ENCODE results near the gene FABP3.
"Not testable (repeated sequence)": the region's sequence is repeated elsewhere in the genome, so short reads cannot be mapped to it uniquely, and the experiment has no call there.

The FABP3 gene

DNA sequence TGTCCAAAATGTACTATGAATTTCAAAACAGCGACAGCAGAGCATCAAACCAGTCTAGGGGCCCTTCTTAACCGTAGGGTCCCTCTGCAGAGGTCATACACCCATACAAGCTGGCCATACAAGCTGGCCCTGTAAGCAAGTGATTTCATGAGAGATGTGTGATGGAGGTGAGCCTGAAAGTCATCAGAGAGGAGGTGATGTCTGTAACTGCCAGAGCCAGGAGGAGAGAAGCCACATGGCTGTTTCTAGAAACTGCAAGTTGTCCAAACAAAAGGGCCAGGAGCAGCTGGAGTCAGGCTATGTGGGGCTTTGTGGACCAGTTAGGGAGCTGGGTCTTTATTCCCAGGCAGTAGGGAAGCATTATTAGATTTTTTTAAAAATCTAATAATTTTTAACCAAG is 25.4 kb upstream of the FABP3 start:
- no peak for DNase-seq (ENCODE audit: low spot score)

DNA sequence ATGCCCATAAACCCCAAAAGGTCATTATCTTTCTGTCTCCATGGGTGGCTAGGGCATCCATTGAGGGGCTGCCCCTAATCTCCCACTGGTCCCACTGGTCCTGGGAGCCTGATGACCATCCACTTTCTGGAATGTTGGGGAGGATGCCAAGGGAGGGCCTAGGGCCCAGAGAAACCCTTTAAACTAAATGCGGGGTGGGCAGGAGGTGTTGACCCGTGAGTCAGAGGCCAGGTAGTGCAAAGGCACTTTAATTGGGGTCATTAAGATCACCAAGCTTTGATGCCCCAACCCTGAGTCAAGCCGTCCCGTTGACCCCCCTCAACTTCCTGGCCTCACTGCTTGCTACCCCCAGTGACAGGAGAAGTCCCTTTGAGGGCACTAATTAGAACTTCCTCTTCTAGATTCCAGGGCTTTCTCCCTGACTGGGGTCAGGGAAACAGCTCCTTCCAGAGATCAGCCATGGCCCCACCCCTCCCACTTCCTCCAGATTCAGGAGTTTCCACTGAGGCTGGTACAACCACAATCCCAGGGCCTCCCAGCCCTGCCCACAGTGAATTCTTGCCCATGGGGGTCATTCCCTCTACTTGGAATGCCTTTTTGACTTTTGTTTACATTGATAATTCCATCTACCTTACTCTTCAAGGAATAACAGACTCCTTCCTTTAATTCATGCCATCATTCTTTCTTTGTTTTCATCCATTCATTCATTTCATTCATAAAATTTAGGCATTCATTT is 24.7 kb upstream of the FABP3 start:
- DNase-seq (ENCODE audit: low spot score): peak; percentile 54

DNA sequence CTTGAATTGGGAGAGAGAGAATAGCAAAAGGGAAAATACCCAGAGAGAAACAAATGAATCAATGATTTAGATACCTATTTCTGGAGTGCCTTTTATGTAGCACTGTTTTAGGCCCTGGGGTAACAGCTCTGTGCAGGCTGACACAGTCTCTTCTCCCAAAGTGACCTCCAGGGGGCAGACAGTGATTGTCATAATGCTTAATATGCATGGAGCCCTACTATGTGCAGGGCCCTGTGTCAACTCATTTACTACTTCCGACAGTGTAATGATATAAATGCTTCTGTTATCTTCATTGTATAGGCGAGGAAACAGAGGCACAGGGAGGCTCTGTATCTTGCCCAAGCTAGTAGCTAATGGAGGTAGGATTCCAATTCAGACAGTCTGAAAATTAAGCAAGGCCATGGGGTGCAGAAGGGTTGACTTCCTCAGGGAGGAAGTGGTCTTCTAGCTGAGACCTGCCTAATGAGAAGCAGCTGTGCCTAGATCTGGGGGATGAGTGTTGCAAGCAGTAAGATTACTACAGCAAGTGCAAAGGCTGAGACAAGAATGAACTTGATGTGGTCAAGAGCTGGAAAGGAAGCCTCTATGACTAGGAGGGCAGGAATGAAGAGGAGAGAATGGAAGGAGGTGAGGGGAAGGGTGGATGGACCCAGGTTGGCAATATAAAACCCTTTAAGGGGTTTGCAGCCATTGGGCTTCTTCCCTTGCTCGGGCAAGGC is 23.9 kb upstream of the FABP3 start:
- peak; percentile 82 for DNase-seq (ENCODE audit: low spot score)

DNA sequence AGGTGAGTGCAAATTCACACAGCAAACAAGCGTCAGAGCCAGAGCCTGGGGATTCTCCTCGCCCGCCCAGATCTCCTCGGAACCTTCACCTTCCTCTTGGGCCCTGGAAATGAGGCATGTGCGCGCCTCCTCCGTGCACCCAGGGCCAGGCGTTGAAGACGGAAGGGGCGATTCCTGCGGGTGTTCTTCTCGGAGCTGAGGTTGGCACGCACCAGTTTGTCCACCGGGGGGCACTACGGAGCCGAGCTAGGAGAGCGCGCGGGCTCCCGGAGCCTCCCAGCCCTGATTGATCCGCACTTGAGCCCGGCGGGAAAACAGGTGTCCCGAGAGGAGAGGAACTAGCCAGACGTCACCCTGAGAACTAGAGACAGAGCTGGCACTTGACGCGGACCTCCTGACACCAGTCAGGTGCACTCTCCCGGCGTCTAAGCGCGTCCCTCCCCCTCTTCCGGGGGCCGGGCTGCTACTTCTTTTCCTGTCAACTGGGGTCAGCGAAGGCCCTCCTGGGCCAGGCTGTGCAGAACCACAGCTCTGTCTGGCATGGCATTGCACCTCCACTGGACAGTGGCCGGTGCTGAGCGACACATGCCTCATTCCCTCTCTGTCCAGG is 21.8 kb upstream of the FABP3 start:
- DNase-seq (ENCODE audit: low spot score): peak; percentile 90

DNA sequence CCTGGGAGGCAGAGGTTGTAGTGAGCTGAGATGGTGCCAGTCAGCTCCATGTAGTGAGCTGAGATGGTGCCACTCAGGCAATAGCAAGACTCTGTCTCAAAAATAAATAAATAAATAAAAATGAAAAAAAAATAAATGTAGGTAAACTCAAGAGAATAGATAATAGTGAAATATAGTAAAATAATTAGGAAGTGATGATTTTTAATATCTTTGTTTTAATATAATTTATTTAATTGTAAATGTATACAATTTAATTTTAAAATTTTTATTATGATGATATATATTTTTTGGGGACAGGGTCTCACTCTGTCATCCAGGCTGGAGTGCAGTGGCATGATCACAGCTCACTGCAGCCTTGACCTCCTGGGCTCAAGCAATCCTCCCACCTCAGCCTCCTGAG is 20.6 kb upstream of the FABP3 start:
- DNase-seq (ENCODE audit: low spot score): no peak

DNA sequence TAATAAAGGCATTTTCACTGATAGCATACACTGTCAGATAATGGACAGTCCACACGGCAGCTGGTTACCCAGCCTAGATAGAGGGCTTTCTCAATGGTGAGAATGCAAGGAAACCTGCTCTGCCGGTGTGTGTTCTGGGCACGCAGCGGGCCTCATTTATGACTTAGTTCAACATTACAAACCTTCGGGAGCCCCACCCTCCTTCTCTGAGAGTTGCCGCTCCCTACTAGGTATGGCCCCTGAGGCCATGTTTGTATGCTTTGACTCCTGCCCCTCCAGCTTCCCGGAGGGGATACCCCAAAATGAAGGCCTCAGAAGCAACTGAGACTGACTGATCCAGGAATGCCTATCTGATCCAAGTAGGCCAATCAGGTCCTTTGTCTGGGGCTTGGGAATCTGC is 17.2 kb upstream of the FABP3 start:
- DNase-seq (ENCODE audit: low spot score): no peak

DNA sequence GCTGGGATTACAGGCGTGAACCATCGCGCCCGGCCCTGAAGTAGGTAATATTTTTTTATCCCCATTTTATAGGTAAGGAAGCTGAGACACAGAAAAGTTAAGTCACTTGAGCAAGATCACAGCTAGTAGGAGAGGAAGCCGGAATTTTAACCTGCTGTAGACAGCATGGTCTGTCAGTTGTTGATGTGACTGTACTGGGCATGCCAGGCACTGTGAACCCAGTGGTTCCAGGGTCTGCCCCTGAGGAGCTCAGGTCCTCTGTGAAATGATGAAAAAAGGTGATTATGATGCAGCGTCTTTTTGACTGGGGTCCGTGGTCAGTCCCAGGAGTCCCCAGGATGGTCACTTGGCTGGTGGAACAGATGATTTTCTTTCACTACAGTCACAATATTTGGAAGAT is 16.7 kb upstream of the FABP3 start:
- DNase-seq (ENCODE audit: low spot score): no peak

DNA sequence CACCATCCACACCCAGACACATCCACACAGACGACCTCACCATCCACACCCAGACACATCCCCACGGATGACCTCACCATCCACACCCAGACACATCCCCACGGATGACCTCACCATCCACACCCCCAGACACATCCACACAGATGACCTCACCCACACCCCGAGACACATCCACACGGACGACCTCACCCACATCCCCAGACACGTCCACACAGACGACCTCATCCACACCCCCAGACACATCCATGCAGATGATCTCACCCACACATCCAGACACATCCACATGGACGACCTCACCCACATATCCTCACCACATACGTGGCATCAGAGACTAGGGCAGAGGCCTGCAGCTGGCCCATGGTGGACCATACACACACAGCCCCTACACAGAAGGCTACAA is 14.7 kb upstream of the FABP3 start:
- peak; percentile 44 for DNase-seq (ENCODE audit: low spot score)

DNA sequence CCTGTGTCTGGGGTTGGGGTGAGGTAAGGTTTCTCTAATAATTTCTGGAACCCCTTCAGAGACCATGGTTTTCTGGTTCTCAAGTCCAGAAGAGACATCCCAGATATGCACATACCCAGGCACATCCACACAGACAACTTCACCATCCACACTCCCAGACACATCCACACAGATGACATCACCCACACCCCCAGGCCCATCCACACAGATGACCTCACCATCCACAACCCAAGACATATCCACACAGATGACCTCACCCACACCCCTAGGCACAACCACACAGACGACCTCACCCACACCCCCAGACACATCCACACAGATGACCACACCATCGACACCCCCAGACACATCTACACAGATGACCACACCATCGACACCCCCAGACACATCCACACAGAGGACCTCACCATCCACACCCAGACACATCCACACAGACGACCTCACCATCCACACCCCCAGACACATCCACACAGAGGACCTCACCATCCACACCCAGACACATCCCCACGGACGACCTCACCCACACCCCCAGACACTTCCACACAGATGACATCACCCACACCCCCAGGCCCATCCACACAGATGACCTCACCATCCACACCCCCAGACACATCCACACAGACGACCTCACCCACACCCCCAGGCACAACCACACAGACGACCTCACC is 13.8 kb upstream of the FABP3 start:
- not testable (repeated sequence) for DNase-seq (ENCODE audit: low spot score)

DNA sequence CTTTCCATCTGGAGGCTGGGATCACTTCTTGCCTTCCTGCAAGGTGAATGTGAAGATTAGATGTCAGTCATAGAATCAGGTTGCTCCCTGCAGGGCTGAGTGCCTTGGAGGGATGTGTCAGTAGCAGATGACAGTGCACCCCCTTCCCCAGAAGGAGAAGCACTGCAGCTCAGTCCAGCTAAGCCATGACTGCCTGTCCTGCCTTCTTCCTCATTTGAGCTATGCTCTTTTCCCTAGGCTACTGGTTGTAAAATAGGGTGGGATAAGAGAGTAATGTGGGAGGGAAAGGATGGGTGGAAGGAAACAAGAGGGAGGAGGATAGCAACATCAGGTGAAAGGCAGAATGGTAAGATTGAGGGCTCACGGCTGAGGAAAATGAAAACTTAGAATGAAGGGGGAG is 11.1 kb upstream of the FABP3 start:
- DNase-seq (ENCODE audit: low spot score): no peak

DNA sequence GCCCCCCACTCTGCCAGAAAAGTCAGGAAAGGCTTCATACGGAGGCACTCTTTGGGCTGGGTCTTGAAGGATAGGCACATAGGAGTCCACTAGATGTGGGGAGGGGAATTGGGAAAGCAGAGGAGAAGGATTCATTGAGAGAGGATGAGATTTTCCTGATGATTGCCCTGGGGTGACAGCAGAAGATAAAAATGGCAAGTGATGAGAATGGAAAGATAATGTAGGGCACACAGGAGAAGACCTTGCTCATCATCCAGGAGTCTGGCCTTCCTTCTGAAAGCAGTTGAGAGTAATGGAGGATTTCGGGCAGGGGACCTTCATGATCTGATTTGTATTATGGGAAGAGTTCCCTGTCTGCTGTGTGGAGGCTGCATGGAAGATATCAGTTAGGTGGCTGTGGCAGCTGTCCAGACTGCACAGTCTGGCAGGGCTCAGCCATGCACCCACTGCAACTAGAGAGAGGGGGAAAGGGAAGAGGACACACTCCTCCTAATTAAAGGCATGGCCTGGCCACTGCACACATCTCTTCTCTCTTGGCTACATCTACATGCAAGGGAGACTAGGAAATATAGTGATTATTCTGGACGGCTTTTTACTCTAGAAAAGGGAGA is 9.6 kb upstream of the FABP3 start:
- DNase-seq (ENCODE audit: low spot score): no peak

DNA sequence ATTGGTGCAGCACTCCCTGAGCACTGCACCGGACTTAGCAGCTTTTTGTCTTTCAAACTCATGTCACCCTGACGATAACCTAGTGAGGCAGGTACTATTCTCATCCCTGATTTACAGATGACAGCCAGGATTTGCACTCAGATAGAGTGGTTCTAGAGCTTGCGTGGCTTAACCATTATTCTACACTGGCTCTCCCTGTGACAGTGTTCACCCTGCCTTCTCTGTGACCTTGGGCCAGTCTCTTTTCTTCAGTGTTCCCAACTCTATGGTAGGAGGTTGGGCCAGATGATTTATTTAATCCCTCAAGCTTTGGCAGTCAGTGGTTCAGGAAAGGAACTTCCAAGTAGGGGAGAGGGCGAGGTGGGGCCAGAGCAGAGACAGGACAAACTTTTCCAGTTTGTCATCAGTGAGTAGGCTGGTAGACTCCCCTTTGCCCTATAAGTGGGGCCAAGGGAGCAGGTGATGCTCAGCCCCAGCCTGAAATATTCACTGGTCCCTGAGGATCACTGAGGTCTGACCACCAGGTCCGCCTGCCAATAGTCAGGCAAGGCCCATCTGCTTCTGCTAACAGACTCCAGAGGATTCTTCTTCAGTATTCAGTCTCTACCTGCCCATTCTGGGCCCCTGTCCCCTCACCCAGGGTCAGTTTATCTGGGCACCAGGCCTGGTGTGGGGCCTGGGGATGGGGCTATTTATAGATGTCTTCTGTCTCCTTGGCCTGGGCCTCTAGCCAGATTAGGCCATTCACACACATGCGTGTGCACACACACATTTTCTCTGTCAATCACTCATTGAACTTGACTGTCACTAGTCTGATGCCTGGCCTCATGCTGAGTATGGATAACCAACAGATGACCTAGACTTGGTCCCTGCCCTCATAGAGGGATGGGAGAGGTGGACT is 8.8 kb upstream of the FABP3 start:
- DNase-seq (ENCODE audit: low spot score): no peak

DNA sequence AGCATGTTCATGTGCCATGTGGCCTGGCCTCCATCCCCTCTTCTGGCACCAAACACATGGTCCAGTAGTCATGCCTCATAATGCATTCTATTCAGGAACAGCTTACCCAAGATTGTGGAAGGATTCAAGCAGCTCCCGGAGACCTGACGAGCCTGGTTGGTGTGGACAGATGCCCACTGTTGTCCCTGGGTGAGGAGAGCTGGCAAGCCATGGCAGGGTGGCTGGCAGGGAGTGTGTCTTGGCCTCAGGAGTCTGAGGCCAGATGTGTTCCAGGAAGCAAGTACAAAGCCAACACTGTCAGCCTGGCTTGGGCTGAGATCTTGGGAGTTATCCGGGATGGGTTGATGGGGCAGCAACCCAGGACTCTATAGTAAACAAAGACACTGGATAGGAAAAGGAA is 7.3 kb upstream of the FABP3 start:
- DNase-seq (ENCODE audit: low spot score): no peak

DNA sequence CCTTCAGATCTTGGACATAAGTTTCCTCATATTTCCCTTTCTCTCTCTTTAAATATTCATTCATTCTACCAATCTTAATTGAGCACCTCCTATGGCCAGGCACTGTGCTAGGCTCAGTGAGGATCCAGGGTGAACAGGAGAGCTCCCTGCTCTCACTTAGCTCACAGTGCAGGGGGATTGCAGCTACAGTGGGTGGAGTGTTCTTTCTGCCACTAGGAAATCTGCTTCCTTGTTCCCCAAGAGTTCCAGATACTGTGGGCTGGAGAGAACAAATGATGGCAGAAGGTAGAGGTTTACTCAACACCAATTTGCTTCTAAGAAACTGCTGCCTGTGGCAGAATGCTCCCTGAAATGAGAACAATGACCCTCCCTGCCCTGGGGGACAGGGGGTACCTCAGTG is 5.1 kb upstream of the FABP3 start:
- DNase-seq (ENCODE audit: low spot score): no peak

DNA sequence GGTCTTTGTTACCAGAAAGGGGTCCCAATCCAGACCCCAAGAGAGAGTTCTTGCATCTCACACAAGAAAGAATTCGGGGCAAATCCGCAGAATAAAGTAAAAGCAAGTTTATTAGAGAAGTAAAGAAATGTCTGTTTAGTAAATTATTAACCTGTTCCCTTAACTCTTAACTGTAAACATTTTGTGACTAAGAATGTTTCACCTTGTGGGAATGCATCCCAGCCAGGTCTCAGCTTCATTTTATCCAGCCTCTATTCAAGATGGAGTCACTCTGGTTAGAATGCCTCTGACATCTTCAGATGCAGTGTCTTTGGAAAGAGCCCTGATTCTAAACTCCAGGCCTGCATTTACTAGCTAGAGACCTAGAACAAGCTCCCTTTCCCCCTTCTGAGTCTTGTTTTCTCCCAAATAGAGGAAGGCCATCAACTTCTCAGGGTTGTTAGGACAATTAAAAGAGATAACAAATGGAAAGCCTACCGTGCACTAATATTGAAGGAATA is 4.5 kb upstream of the FABP3 start:
- DNase-seq (ENCODE audit: low spot score): no peak

DNA sequence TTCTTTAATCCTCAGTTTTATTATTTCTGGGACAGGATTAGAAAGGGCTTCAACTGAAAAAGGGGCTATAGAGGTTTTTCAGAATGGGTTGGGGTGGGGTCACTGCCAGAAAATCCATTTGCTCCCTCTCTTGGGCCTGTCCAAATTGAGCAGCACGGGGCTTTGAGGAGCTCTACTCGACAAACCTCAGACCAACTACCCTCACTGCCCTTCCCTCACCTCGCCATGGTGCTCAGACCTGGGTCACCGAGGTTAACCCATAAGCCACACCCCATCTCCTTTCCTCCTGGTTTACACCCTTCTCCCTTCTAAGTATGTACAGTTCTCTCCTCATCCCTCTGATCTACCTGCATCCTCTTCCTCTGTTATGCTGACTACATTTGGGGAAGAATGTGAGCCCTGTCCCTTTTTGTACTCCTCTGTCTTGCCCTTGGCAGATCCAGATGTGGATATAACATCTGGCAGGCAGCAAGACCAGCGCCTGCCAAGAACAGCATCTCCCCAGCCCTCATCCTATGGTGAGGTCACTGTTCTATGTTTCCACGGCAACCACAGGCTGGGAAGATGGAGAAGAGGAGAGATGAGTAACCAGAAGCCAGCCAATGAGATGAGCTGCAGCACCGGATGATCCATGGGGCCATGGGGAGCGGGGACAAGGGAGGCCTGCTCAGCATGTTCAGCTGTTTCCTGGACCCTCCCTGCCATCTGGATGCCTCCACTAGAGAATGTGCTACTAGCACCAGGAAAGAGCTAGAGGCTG is 3.7 kb upstream of the FABP3 start:
- DNase-seq (ENCODE audit: low spot score): peak; percentile 95

DNA sequence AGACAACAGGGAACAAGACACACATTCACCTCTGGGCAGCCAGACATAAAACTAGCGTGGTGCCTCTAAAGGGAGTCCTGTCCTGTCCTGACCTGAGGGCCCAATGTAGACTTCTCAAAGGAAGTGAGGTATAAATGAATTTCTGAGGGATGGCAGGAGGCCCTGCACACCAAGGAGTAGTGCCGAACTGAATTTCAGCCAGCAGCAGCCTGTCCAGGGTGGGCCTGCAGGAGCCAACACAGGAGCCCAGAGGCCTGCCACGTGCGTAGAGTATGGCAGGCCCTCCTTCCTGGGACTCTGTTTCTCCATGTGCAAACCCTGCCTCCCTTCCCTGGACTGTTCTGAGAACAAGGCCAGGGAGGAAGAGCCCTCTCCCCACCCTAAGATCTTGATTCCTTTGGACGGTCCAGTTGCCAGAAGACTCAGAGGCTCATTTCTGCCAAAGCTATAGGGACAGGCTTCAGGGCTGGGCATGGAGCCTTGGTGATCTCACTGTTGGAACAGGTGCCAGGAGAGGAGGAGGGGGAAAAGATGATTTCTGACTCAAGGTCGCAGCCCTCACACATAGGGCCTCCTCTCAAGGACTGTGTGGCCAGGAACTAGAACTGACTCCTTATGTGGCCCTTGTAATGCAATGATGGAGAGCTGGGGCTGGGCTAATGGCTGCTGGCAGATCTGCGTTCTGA is 1.8 kb upstream of the FABP3 start:
- DNase-seq (ENCODE audit: low spot score): peak; percentile 69

DNA sequence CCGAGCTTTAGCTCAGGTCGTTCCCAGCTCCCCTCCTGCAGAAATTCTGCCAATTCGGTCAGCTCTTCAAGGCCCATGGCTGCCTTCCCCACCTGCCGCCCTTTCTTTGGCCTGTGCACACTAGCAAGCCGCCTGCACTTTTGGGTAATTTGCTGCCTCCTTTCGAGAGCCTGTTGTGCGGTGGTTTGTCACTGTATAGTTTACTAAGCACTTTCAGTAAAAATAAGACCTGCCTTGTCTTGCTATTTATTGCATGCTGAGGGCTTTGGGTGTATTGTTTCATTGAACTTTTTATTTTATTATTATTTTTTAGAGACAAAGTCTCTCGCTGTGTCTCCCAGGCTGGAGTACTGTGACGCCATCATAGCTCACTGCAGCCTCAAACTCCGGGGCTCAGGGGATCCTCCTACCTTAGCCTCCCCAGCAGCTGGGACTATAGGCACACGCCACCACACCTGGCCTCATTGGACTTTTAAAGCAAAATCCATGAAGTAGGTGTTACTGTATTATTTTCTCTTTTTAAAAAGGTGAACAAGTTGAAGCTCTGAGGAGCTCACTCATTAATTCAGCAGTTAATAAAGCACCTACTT is 1.1 kb upstream of the FABP3 start:
- DNase-seq (ENCODE audit: low spot score): no peak

DNA sequence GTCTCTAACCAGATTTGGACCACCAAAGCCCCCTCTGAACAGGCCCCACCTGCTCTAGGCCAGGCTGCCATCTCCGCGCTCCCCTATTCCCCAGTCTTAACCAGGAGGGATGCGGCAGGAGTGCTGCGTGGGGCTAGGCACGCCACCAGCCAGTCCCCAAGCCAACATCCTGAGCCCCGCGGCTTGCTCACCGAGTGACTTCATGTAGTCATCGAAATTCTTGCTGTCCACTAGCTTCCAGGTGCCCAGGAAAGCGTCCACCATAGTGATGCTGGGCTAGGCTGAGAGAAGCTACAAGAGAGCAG is 173 bp downstream of the FABP3 start:
- no peak for DNase-seq (ENCODE audit: low spot score)

DNA sequence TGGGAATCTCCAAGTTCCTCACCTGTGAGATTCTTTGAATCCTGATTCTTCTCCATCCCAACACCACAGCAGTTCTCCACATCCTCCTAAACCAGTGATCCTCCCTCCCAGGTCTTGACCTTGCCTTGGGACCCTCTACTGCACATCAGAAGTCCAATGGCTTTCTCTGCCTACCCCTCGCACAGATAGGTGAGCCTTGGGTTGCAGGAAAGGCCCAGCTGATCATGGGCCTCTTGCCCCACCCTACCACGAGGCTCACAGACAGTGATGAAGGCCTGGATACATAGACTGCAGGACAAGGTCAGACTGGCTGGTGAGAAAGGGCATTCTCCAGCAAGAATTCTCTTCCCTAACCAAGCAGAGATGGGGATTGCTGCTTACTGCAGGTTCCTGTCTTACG is 825 bp downstream of the FABP3 start:
- no peak for DNase-seq (ENCODE audit: low spot score)
